HPDE6-E6E7 (cell line): ENCODE measurements around the gene LMF2.

Experiments
- DNase-seq: peaks from one replicate; pipeline ENCODE4 v3.0.0; 2011; ENCODE audit warnings: missing footprints; ENCODE audit errors: extremely low spot score

LMF2 gene

GRCh38 chr22:50504369-50505211 is 2.9 kb downstream of the LMF2 start:
- no peak for DNase-seq

GRCh38 chr22:50503475-50504145 is 3.9 kb downstream of the LMF2 start:
- DNase-seq, result no peak

- no peak for DNase-seq
Observed at GRCh38 chr22:50502628-50503474, 4.7 kb downstream of the LMF2 start.

- DNase-seq, result no peak
Observed at GRCh38 chr22:50502096-50502495, 5.4 kb downstream of the LMF2 start.

GRCh38 chr22:50500452-50500851 is 7.0 kb downstream of the LMF2 start:
- DNase-seq, result no peak

GRCh38 chr22:50498322-50498890 is 9.1 kb downstream of the LMF2 start:
- no peak for DNase-seq

- DNase-seq, result no peak
Observed at GRCh38 chr22:50497093-50497492, 10.4 kb downstream of the LMF2 start.

GRCh38 chr22:50490531-50491308 is 16.8 kb downstream of the LMF2 start:
- no peak for DNase-seq

- no peak for DNase-seq
Observed at GRCh38 chr22:50489363-50490243, 17.9 kb downstream of the LMF2 start.

- no peak for DNase-seq
Observed at GRCh38 chr22:50488886-50489285, 18.6 kb downstream of the LMF2 start.

- DNase-seq, result no peak
Observed at GRCh38 chr22:50488006-50488677, 19.4 kb downstream of the LMF2 start.

- DNase-seq, result no peak
Observed at GRCh38 chr22:50487290-50488005, 20.1 kb downstream of the LMF2 start.

GRCh38 chr22:50486561-50487289 is 20.8 kb downstream of the LMF2 start, which contains the start of gene MIOX:
TSS of gene MIOX (plus strand) at chr22:50486859. CDS start at chr22:50486898, 39 bp downstream.
- DNase-seq, result no peak

GRCh38 chr22:50485221-50486131 is 22.0 kb downstream of the LMF2 start:
- no peak for DNase-seq

GRCh38 chr22:50483977-50484853 is 23.3 kb downstream of the LMF2 start:
- DNase-seq, result no peak

- no peak for DNase-seq
Observed at GRCh38 chr22:50483556-50483955, 23.9 kb downstream of the LMF2 start.
